Measurements from ENCODE around the gene S1PR3.

DNA sequence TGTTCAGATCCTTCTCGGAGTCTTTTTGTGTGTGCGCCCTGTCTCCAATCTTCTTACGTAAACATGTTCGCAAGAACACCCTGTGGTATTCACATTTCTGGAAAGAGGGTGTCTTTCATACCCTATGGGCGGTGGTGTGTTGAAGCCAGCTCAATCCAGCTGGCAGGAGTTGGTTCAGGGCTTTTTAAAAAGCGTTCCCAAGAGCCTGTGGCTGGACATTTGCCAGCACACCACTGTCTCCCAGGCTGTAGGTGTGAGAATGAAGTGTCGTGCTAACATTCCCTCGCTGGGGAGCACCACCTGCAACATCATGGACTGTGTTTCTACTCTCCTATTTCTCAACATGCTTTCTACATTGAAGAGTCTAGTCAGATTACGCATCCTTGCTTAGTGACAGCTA, 51.7 kb downstream of the S1PR3 start:
- TF ChIP-seq, protein P1, sequence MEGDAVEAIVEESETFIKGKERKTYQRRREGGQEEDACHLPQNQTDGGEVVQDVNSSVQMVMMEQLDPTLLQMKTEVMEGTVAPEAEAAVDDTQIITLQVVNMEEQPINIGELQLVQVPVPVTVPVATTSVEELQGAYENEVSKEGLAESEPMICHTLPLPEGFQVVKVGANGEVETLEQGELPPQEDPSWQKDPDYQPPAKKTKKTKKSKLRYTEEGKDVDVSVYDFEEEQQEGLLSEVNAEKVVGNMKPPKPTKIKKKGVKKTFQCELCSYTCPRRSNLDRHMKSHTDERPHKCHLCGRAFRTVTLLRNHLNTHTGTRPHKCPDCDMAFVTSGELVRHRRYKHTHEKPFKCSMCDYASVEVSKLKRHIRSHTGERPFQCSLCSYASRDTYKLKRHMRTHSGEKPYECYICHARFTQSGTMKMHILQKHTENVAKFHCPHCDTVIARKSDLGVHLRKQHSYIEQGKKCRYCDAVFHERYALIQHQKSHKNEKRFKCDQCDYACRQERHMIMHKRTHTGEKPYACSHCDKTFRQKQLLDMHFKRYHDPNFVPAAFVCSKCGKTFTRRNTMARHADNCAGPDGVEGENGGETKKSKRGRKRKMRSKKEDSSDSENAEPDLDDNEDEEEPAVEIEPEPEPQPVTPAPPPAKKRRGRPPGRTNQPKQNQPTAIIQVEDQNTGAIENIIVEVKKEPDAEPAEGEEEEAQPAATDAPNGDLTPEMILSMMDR (conservative IDR thresholded peaks at IDR 0.05; ENCODE audit: low read length) = no peak
- TF ChIP-seq EZH2phosphoT487 (IDR thresholded peaks at IDR 0.05; ENCODE audit: borderline replicate concordance, low read depth, low read length) = no peak

Measured in OCI-LY7 (cell line).